HuH-7 (cell line): ENCODE measurements around the gene PIK3R6.

Experiments
- DNase-seq: peaks from one replicate; pipeline ENCODE4 v3.0.0; 2011; ENCODE audit warnings: low spot score

PIK3R6 gene

GRCh38 chr17:8797621-8798175 is 69.8 kb downstream of the PIK3R6 start:
- DNase-seq, result no peak

- DNase-seq, result no peak
These were observed 72.8 kb downstream of the PIK3R6 start for GRCh38 chr17:8794636-8795035.

GRCh38 chr17:8793649-8794048 is 73.8 kb downstream of the PIK3R6 start:
- DNase-seq, result no peak

GRCh38 chr17:8792646-8793045 is 74.8 kb downstream of the PIK3R6 start:
- DNase-seq, result no peak

- DNase-seq, result no peak
These were observed 75.6 kb downstream of the PIK3R6 start for GRCh38 chr17:8791910-8792270.

- no peak for DNase-seq
These were observed 76.1 kb downstream of the PIK3R6 start for GRCh38 chr17:8791248-8791909.

- no peak for DNase-seq
These were observed 77.7 kb downstream of the PIK3R6 start for GRCh38 chr17:8789743-8790142.

GRCh38 chr17:8788998-8789397 is 78.5 kb downstream of the PIK3R6 start:
- DNase-seq, result peak; percentile 60

GRCh38 chr17:8785547-8786413 is 81.7 kb downstream of the PIK3R6 start:
- DNase-seq, result peak; percentile 58

GRCh38 chr17:8782176-8782575 is 85.3 kb downstream of the PIK3R6 start:
- no peak for DNase-seq

GRCh38 chr17:8781776-8782175 is 85.7 kb downstream of the PIK3R6 start:
- DNase-seq, result no peak

GRCh38 chr17:8776881-8777280 is 90.6 kb downstream of the PIK3R6 start:
- DNase-seq, result no peak

GRCh38 chr17:8776248-8776647 is 91.2 kb downstream of the PIK3R6 start:
- DNase-seq, result no peak

- no peak for DNase-seq
These were observed 100.7 kb downstream of the PIK3R6 start for GRCh38 chr17:8766731-8767130.

- DNase-seq, result no peak
These were observed 105.5 kb downstream of the PIK3R6 start for GRCh38 chr17:8762012-8762411.

- no peak for DNase-seq
These were observed 109.3 kb downstream of the PIK3R6 start, which contains the start of gene SPDYE4 for GRCh38 chr17:8758137-8758596. Gene SPDYE4, minus strand, starts transcription at chr17:8758546. Its CDS starts 164 bp downstream, at chr17:8758382.

GRCh38 chr17:8757189-8757588 is 110.3 kb downstream of the PIK3R6 start:
- no peak for DNase-seq

- DNase-seq, result no peak
These were observed 111.8 kb downstream of the PIK3R6 start for GRCh38 chr17:8755590-8756255.

- DNase-seq, result no peak
These were observed 112.6 kb downstream of the PIK3R6 start for GRCh38 chr17:8754890-8755289.

GRCh38 chr17:8753976-8754440 is 113.5 kb downstream of the PIK3R6 start:
- no peak for DNase-seq

GRCh38 chr17:8753136-8753975 is 114.1 kb downstream of the PIK3R6 start:
- no peak for DNase-seq
